H1 (cell line): ENCODE results near the gene TLL1. TPM values are rescaled to one million over a fixed set of nuclear protein-coding genes. Genes with fewer than 3 reads are reported as not detected.

ENCODE experiments used
- CBX5 ChIP-seq: fragments of 300-800, 300-1000 bp; sonication (generic); IDR thresholded peaks from 2 replicates; pipeline ENCODE4 v1.7.1; 2016; ENCODE audit warnings: antibody characterized with exemption, low read length, low read depth
- CHD2 ChIP-seq: IDR thresholded peaks from 2 replicates; pipeline ENCODE4 v1.6.1; 2012; ENCODE audit warnings: low read length, improper control_type of control experiment
- CHD7 ChIP-seq: fragments of 300-600 bp; sonication (generic); IDR thresholded peaks from 2 replicates; pipeline ENCODE4 v1.7.1; 2012; ENCODE audit warnings: low read length, moderate library complexity, mild to moderate bottlenecking, inconsistent platforms; ENCODE audit not compliant: insufficient replicate concordance
- PHF8 ChIP-seq: fragments of 200-600 bp; sonication (generic); conservative IDR thresholded peaks from 2 replicates; pipeline ENCODE4 v1.7.1; 2012; ENCODE audit warnings: low read depth, mild to moderate bottlenecking, inconsistent platforms, low read length, moderate library complexity
- SP1 ChIP-seq: IDR thresholded peaks from 2 replicates; pipeline ENCODE4 v1.6.1; 2011; ENCODE audit warnings: low read depth, low read length
- TCF12 ChIP-seq: IDR thresholded peaks from 2 replicates; pipeline ENCODE4 v1.6.1; 2011; ENCODE audit warnings: low read depth, mild to moderate bottlenecking, low read length
- USF2 ChIP-seq: IDR thresholded peaks from 2 replicates; pipeline ENCODE4 v1.6.1; 2011; ENCODE audit warnings: low read length, improper control_type of control experiment
- polyA plus RNA-seq, 7 experiments: library from polyadenylated mRNA; depleted of rRNA in 3 of 7; stranded (reverse) in 5 of 7; unstranded in 2 of 7; fragments of >200 nt in 5 of 7; fragments of 200-250 nt in 2 of 7; gene quantifications; 1 replicate in 5 of 7; 2 replicates in 1 of 7; 4 replicates in 1 of 7; pipeline versions ENCODE4 v1.2.1 to v1.2.3, GENCODE V29; 2011 to 2013; ENCODE audit warnings: missing spikeins in 2 of 7, mixed read lengths in 2 of 7
- total RNA-seq: library from RNA; stranded (reverse); fragmentation: NEBNext Ultra II Directional; extraction: Animal tissue kit (Norgen Biotek cat#: 25700); gene quantifications from 2 replicates; pipeline ENCODE4 v1.2.1, GENCODE V29; 2021

TLL1 gene
- total and polyA plus RNA-seq, 2 of the 8 experiments (the other 6 are each of a cell fraction or from before 2014, with no cell fraction given), result 0.18 to 1.1 TPM

GRCh38 chr4:165931741-165932140 is 58.7 kb downstream of the TLL1 start (continued):
- TF ChIP-seq CHD7 (no peak), CHD2 (no peak), PHF8 (no peak), TCF12 (no peak), SP1 (no peak), CBX5 (no peak), USF2 (no peak)
- TF ChIP-seq, all 59 proteins: peak for 0
